Neural cell (in vitro differentiated cells): Measurements from ENCODE around the gene CYP26B1.

Experiments used
- CTCF ChIP-seq: fragments of 450-650 bp; IDR thresholded peaks from 2 replicates; pipeline ENCODE4 v1.5.1; 2014; ENCODE audit warnings: antibody characterized with exemption, mild to moderate bottlenecking, moderate library complexity; ENCODE audit not compliant: poor library complexity, severe bottlenecking
- POLR2AphosphoS5 ChIP-seq: IDR thresholded peaks from 2 replicates; pipeline ENCODE4 v1.6.1; 2012

- no peak for TF ChIP-seq CTCF
- TF ChIP-seq POLR2AphosphoS5 = no peak
These were observed 23.3 kb downstream of the CYP26B1 start for GRCh38 chr2:72124376-72124775.
